Measurements from ENCODE around the gene AIDA.

DNA sequence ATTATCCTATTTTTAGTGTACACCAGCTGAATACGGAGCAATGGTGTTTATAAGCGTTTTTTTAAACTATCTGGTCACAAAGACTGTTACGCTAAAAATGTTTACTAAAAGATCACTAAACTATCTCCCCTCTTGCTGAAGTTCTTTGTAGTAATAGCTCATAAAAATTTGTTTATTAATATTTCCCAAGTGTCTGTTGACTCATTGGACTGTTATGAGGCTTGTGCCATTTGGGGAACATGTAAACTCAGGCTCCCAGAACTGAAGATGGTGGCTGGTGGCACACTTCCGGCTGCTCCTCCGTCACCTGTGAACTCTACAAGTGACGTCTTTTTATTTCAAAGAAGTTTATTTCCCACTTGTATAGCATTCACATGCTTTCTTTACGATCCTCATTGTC is 46.3 kb downstream of the AIDA start:
- TF ChIP-seq ZNF416 (tag by site-specific recombination; IDR thresholded peaks at IDR 0.05) = no peak
- TF ChIP-seq ZBTB17 (tag by site-specific recombination; IDR thresholded peaks at IDR 0.05) = no peak
- no peak for TF ChIP-seq RBAK (tag by site-specific recombination; IDR thresholded peaks at IDR 0.05)
- TF ChIP-seq, protein P1, sequence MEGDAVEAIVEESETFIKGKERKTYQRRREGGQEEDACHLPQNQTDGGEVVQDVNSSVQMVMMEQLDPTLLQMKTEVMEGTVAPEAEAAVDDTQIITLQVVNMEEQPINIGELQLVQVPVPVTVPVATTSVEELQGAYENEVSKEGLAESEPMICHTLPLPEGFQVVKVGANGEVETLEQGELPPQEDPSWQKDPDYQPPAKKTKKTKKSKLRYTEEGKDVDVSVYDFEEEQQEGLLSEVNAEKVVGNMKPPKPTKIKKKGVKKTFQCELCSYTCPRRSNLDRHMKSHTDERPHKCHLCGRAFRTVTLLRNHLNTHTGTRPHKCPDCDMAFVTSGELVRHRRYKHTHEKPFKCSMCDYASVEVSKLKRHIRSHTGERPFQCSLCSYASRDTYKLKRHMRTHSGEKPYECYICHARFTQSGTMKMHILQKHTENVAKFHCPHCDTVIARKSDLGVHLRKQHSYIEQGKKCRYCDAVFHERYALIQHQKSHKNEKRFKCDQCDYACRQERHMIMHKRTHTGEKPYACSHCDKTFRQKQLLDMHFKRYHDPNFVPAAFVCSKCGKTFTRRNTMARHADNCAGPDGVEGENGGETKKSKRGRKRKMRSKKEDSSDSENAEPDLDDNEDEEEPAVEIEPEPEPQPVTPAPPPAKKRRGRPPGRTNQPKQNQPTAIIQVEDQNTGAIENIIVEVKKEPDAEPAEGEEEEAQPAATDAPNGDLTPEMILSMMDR (tag by site-specific recombination; IDR thresholded peaks at IDR 0.05) = no peak
- no peak for TF ChIP-seq ZNF843 (tag by site-specific recombination; IDR thresholded peaks at IDR 0.05)
- TF ChIP-seq ZNF558 (tag by site-specific recombination; IDR thresholded peaks at IDR 0.05) = no peak
- no peak for TF ChIP-seq YY2 (tag by site-specific recombination; IDR thresholded peaks at IDR 0.05)
- no peak for TF ChIP-seq KLF7 (tag by site-specific recombination; IDR thresholded peaks at IDR 0.05; ENCODE audit: borderline replicate concordance)
